Heart right ventricle (tissue), 16 donors: Measurements from ENCODE around the gene WWOX. TPM values are rescaled to one million over a fixed set of nuclear protein-coding genes. Genes with fewer than 3 reads are reported as not detected.

ENCODE experiments used
- ATAC-seq, 8 donors: fragments of 200-7000 bp; cut with Tn5 transposase; one replicate each; pipeline ENCODE4 v1.9.1; 2020; ENCODE audit warnings: mild to moderate bottlenecking in 8 of 8, moderate library complexity in 8 of 8, moderate number of reproducible peaks in 1 of 8
- DNase-seq, 2 donors: peaks; one replicate each; pipeline ENCODE4 v3.0.0-alpha.2; 2020
- H3K27ac ChIP-seq, 10 donors: fragments of 200-600 bp; sonication (generic) in 2 of 10; one replicate each; pipeline versions ENCODE4 v1.5.0 to v1.8.0; 2020 to 2022; ENCODE audit warnings: mild to moderate bottlenecking in 3 of 10
- H3K27me3 ChIP-seq, 7 donors: fragments of 200-600 bp; one replicate each; pipeline ENCODE4 v1.8.0; 2021 to 2022; ENCODE audit warnings: mild to moderate bottlenecking in 2 of 7
- H3K36me3 ChIP-seq, 9 donors: fragments of 200-600 bp; sonication (generic) in 1 of 9; one replicate each; pipeline versions ENCODE4 v1.5.0 to v1.8.0; 2020 to 2022; ENCODE audit warnings: mild to moderate bottlenecking in 2 of 9
- H3K4me1 ChIP-seq, 9 donors: fragments of 200-600 bp; sonication (generic) in 1 of 9; one replicate each; pipeline versions ENCODE4 v1.5.0 to v1.8.0; 2020 to 2022; ENCODE audit warnings: mild to moderate bottlenecking in 4 of 9
- H3K4me3 ChIP-seq, 10 donors: fragments of 200-600 bp; sonication (generic) in 2 of 10; one replicate each; pipeline versions ENCODE4 v1.5.0 to v1.8.0; 2020 to 2022; ENCODE audit warnings: mild to moderate bottlenecking in 7 of 10, moderate library complexity in 2 of 10
- H3K9me3 ChIP-seq, 11 donors: fragments of 200-600 bp in 10 of 11; sonication (generic) in 2 of 11; one replicate each; pipeline versions ENCODE4 v1.5.0 to v1.8.0; 2013 to 2022; ENCODE audit warnings: mild to moderate bottlenecking in 2 of 11, control low read depth in 1 of 11, moderate library complexity in 1 of 11
- CTCF ChIP-seq, 9 donors: fragments of 200-600 bp; sonication (generic) in 2 of 9; IDR thresholded peaks; one replicate each; pipeline versions ENCODE4 v1.5.0 to v1.8.0; 2021 to 2022; ENCODE audit warnings: antibody characterized with exemption in 9 of 9, mild to moderate bottlenecking in 5 of 9, moderate library complexity in 1 of 9
- WGBS, 2 donors: extraction: QIAGEN DNeasy Blood & Tissue Kit; methylation state at CpG; one replicate each; pipeline ENCODE4 v1.1.7; 2013; ENCODE audit warnings: inconsistent platforms in 1 of 2; 5-methylcytosine and 5-hydroxymethylcytosine counted together
- intact Hi-C, 10 donors: fragments of 100-400 bp; cut with DNase I; formaldehyde crosslinking; loops; one replicate each; pipeline versions ENCODE4 v1.11.1 to v1.14.2; 2022
- polyA plus RNA-seq, 2 donors: library from polyadenylated mRNA; stranded (reverse); fragments of 200-250 nt; gene quantifications; one replicate each; pipeline ENCODE4 v1.2.3, GENCODE V29; 2013
- total RNA-seq, 10 donors: library from RNA; stranded (reverse); fragmentation: NEBNext Ultra II Directional in 3 of 10; extraction: Animal tissue kit (Norgen Biotek cat#: 25700) in 3 of 10; gene quantifications; one replicate each; pipeline versions ENCODE4 v1.2.1 to v1.2.4, GENCODE V29; 2021 to 2023
- donor health status: Arrhythmogenic right ventricular cardiomyopathy.
- donor health status: ischemic (EF 13 %, LVEDD 7.1; RV severe dilation, severe dysfunction).
- donor health status: healthy with polysubstance abuse.
- donor health status: DM: no; HTN: yes; CAD: no.
- donor health status: DM: no; HTN: no; CAD: no.
- donor health status: ischemic (EF 25% LVEDD 6.9; RV normal size, moderate dysfunction).
- donor health status: ischemic (EF 25% LVEDD 5.7; RV mildly dilated, moderate dysfunction).
- donor health status: healthy.
- donor health status: DM: yes; HTN: yes; CAD: no.
- donor health status: Ischemic cardiomyopathy.
- donor health status: ischemic (EF 35%, LVEDD 5.7; RV mildly dilated, moderate dysfunction).
- donor health status: nonischemic (EF 11% LVEDD 7.7; RV severe dilation, severe dysfunction).
- donor health status: DM: yes; HTN: yes; CAD: no.
- donor health status: PGD.
- donor health status: ischemic (EF 29% LVEDD 5.4; RV normal size, mild dysfunction).
- donor health status: nonischemic (EF 23%, LVEDD 6.1; RV moderate dilation, normal function).

Gene WWOX
- total and polyA plus RNA-seq, 12 donors = 4.9 to 15.0 (median 9.9) TPM

- intact Hi-C loops = loop anchor here in 1 of 10 donors (10.0 kb wide), 1 partner anchor 686 kb away; no protein-coding TSS in a partner anchor
- no peak for TF ChIP-seq CTCF (IDR thresholded peaks at IDR 0.05)
- peaks cover 0 to 48% (median 4%) of the 10 kb centered on the region in 9 donors for H3K36me3 ChIP-seq
- H3K27ac ChIP-seq = no peak overlapping the region
- H3K9me3 ChIP-seq = no peaks in the 10 kb centered on the region
- H3K4me1 ChIP-seq = no peaks in the 10 kb centered on the region
- 87 to 88% methylated on average over 5 of the region's 5 CpGs for WGBS, 2 donors
- ATAC-seq (no peak), DNase-seq (no peak)
- no peak overlapping the region for H3K4me3 ChIP-seq
- H3K27me3 ChIP-seq = no peaks in the 10 kb centered on the region
These were observed 9.0 kb downstream of the WWOX start for GRCh38 chr16:78108451-78108850.

GRCh38 chr16:78113258-78113657 lies 13.8 kb downstream of the WWOX start:
- Histone ChIP-seq H3K4me1 (no peaks in the 10 kb centered on the region), H3K4me3 (no peak overlapping the region), H3K36me3 (peaks cover 0 to 83% (median 4%) of the 10 kb centered on the region in 9 donors), H3K27me3 (no peaks in the 10 kb centered on the region), H3K27ac (no peak overlapping the region), H3K9me3 (no peaks in the 10 kb centered on the region)
- no peak for DNase-seq
- no peak for ATAC-seq
- intact Hi-C loops = loop anchor here in 1 of 10 donors (10.0 kb wide), 1 partner anchor 362 kb away; no protein-coding TSS in a partner anchor
- WGBS, 2 donors = 96 to 98% methylated on average over 2 of the region's 2 CpGs
- no peak for TF ChIP-seq CTCF (IDR thresholded peaks at IDR 0.05)

GRCh38 chr16:78115659-78116058 lies 16.2 kb downstream of the WWOX start:
- no peak for TF ChIP-seq CTCF (IDR thresholded peaks at IDR 0.05)
- 93 to 94% methylated on average over 5 of the region's 5 CpGs for WGBS, 2 donors
- DNase-seq = no peak
- intact Hi-C loops = loop anchor here in 2 of 10 donors (5.0 to 10.0 kb wide), 2 partner anchors 272 to 359 kb away; no protein-coding TSS in a partner anchor
- ATAC-seq = no peak
- no peak overlapping the region for H3K27ac ChIP-seq
- H3K27me3 ChIP-seq = no peaks in the 10 kb centered on the region
- H3K4me3 ChIP-seq = no peak overlapping the region
- H3K4me1 ChIP-seq = no peaks in the 10 kb centered on the region
- H3K36me3 ChIP-seq = peaks cover 0 to 81% (median 0%) of the 10 kb centered on the region in 9 donors
- no peaks in the 10 kb centered on the region for H3K9me3 ChIP-seq

GRCh38 chr16:78116946-78117345 lies 17.5 kb downstream of the WWOX start:
- Histone ChIP-seq H3K36me3 (peaks cover 0 to 70% (median 0%) of the 10 kb centered on the region in 9 donors), H3K4me3 (no peak overlapping the region), H3K9me3 (no peaks in the 10 kb centered on the region), H3K4me1 (no peaks in the 10 kb centered on the region), H3K27me3 (no peaks in the 10 kb centered on the region), H3K27ac (no peak overlapping the region)
- intact Hi-C loops = loop anchor here in 2 of 10 donors (5.0 to 10.0 kb wide), 2 partner anchors 270 to 358 kb away; no protein-coding TSS in a partner anchor
- ATAC-seq (no peak), DNase-seq (no peak)
- 72 to 85% methylated on average over 4 of the region's 4 CpGs for WGBS, 2 donors
- no peak for TF ChIP-seq CTCF (IDR thresholded peaks at IDR 0.05)
